ENCODE results near the gene ASCL5.
"Not testable (repeated sequence)": the region's sequence is repeated elsewhere in the genome, so short reads cannot be mapped to it uniquely, and the experiment has no call there.

ASCL5 gene, protein sequence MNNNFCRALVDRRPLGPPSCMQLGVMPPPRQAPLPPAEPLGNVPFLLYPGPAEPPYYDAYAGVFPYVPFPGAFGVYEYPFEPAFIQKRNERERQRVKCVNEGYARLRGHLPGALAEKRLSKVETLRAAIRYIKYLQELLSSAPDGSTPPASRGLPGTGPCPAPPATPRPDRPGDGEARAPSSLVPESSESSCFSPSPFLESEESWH

DNA sequence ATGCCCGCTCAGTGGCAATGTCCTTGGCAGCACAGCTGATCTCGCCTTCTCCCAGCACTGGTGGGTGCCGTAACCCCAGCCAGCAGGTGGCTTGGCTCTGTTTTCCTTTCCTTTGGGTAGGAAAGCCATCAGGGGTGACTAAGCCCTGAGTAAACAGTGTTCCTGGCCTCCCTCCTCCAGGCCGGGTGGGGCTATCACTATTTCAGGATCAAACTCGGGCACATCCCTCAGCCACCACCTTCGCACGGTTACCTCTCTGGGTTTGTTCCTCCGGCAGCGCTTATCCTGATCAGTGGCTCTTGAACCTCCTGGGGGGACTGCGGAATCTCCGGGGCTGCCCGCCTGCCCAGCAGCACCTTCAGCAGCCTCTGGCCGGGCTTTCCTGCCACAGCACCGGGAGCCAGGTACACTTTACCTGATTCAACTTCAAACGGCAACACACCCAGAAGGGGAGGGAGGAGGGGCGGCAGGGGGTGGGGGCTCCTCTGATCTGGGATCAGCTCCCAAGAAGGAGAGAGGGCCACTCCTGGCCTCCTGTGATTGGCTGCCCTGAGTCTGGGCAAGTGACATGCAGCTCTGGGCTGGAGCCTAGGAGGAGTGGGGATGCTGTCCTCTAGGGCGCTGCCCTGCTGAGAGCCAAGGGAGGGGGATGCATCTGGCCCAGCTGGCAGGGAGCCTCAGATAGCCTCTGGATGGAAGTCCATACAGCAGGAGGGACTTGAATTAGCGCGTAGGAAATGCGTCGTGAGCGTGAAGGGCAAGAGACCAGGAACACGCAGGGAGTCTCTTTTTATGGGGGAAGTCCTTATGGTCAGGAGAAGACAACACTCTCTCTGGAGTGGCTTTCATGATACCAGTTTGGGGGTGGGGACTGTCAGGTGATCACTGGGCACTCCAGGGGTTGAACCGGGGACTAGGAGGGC, at the start of gene ASCL5:
Gene ASCL5, minus strand, starts transcription at position 353 of the 923 bp plus-strand sequence. CDS start 11,812 bp downstream, outside the sequence.
- no peak for DNase-seq (ENCODE audit: low read depth, low spot score)

DNA sequence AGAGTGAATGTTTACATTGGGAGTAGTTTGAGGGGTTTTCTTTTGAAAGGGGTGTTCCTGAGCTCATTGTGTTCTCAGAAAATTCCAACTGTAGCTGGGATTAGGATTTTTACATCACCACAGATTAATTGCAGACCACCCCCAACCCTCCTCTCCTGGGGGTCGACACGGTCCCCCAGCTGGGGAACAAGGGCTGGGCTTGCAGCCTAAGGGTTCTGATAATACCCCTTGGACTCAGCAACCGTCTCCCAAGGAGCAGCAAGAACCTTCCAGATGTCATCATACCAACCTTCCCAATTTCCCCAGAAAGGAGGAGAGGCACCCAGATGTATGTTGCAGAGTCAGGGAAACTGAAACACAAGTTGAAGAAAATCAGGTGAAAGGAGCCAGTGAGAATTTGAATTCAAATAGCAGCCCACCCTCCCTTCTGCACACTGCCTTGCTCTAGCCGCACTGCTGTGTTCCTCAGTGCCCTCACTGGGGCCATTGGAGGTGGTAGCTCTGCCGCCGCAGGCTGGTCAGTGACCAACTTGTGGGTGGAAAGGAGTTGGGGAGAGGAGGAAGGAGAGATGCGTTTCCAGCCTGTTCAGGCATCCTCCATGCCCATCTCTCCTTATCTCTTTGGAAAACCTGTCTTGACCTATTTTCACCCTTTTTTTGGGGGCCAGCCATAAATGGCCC, 49.0 kb upstream of the ASCL5 start:
- DNase-seq (ENCODE audit: low read depth, low spot score), result no peak

DNA sequence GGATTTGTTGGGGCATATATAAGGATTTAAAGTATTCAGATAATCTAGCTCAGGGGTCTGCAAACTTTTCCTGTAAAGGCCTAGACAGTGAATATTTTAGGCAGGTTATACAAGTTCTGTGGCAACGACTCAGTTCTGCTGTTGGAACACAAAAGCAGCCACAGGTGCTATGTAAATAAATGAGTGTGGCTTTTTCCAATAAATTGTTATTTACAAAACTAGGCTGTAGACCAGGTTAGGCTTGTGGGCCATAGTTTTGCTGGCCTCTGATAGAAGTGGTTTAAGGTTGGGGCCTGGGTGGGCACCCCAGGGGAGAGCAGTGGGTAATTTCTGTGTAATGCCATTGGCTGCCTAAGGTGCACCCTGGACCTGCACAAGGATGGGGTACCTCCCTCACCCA, 46.8 kb upstream of the ASCL5 start:
- no peak for DNase-seq (ENCODE audit: low read depth, low spot score)

DNA sequence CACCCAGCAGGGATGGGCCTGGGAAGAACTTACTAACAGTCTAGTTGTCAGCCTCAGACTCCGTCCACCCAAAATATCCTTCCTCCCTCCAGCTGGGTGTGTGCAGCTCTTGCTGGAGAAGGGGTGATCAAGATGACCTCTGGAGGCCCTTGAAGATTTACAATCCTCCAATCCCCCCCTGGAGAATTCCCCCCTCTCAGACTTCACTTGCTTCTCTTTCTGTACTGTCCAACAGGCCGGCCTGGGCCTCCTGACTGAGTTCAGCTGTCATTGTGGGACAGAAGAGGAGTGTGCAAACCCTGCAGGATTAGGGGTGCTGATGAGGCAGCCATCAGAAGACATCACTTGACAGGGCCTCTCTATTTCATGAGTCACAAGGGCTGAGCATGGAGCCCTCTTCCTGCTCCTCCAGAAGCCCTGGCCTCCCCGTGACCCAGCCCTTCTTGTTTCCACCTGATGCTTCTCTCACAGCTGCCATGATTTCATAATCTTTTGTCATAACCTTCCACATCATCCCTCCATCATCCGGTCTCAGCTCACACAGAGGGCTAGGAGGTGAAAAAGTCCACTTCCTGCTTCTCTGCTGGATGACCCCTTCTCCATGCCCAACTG, 46.1 kb upstream of the ASCL5 start:
- DNase-seq (ENCODE audit: low read depth, low spot score), result no peak

DNA sequence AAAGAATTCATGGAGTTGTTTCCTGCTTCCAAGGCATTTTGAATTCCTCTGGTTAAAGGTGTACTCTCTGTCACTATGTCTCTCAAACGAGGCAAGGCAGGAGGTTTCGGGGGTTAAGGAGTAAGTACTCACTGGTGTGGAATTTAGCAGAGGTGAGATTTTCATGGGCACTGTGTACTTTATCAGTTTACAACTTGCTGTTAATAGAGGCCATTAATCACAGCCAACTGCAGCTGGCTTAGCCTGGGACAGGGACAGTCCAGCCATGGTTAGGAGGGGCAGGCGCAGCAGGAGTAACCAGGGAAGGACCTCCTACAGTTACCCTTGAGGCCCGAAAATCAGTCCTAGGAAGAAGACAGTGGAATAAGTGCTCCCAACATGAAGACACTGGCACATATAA, 45.3 kb upstream of the ASCL5 start:
- DNase-seq (ENCODE audit: low read depth, low spot score), result no peak

DNA sequence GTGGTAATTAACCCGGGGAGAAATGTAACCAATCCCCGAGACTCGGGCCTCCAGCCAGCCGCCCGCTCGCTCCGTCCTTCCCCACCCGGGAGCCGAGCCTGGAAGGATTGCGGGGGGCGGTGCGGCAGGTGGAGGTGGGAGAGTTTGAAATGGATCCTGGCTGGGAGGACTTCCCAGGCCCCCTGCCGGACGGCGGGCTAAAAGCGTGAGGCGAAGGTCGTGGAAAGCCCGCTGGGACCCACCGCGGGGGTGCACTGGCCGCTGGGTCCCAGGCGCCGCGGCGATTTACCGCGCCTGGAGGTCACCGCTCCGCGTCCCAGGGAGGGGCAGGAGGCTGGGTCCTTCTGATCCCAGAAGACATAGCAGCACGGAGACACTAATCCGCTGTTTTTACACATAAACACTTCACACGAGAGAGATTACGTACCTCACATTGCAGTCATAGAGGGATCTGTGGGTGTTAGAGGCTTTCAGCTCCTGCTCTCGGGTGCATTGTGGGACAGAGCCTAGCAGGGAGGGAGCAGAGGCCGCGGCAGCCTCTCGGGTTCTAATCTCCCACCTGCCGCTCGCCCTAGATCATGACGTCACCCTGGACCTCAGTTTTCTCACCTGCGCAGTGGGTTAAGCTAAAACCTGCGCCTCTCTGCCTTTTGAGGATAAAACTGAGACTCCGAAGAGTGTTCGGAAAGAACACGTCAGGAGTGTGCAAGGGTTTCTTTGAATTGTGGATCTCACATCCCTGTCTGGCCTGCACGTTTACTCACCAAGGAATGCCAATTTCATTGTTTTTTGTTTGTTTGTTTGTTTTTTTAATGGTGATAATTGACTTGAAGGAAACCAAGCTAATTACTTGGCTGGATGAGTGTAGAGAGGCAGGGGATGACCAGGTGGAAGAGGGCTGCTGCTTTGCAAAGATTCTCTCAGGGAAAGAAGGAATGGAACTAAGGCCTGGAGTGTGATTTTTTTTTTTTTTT, 44.4 kb upstream of the ASCL5 start:
- no peak for DNase-seq (ENCODE audit: low read depth, low spot score)

DNA sequence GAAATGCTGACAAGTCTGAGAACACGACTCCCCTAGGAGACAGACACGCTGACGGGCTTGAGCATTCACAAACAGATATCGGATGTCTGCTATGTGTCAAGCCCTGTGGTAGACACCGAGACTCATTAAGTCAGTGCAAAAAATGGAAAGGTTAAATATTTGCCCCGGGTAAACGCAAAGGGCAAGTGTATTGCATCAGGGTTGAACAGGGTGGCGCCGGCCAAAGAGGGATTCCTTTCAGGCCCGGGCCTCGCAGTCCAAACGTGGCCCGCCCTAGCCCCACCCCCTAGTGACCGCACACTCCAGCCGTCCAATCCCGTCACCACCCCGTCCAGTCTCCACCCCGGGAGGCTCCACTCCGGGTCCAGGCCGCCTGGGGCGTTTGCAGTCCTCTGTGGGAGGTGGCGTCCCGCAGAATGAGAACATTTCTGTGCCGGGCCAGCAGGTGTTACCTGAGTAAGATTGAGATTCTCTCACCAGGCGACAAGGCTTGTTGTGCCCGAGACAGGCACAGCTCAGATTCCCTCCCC, 43.6 kb upstream of the ASCL5 start:
- DNase-seq (ENCODE audit: low read depth, low spot score), result peak; percentile 50

DNA sequence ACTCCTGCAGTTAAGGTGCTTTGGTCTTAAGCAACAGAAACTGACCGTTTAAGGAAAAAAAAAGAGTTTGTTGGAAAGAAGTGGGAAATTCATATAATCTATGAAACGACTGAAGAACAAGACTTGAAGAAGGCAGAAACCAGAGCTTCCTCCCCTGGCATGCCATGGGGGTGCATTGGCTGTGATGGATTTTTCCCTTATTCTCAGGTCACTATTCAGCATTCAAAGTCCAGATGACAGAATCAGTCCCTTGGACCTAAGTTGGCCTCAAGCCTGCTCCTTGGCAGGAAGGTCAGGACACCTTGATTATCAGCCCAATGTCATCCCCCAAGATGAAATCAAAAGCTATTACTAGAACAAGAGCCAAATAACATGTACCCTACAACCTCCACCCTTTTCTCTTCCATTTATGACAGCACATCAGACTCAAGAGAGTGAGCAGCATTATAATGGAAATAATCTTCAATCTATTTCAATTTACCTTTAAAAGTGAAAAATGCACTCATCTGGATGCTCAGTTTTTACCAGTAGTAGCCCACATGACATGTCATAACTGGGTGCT, 43.1 kb upstream of the ASCL5 start:
- DNase-seq (ENCODE audit: low read depth, low spot score), result no peak

DNA sequence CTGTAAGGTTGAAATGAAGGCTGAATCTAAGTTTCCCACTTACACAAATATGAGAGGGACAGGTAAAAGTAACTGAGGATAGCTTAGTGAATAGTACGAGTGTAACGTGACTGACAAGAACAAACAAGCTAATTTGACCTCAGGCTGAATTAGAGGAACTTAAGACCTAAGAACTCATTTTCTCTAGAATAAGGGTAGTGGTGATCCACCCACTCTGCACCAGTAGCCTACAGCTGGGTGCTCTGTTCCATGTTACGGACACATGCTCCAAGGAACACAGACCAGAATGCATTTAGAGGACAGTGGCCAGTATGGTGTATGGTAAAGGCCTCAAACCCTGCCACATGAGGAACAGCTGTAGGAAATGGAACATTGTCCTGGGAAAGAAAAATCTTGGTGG, 42.2 kb upstream of the ASCL5 start:
- DNase-seq (ENCODE audit: low read depth, low spot score), result no peak

DNA sequence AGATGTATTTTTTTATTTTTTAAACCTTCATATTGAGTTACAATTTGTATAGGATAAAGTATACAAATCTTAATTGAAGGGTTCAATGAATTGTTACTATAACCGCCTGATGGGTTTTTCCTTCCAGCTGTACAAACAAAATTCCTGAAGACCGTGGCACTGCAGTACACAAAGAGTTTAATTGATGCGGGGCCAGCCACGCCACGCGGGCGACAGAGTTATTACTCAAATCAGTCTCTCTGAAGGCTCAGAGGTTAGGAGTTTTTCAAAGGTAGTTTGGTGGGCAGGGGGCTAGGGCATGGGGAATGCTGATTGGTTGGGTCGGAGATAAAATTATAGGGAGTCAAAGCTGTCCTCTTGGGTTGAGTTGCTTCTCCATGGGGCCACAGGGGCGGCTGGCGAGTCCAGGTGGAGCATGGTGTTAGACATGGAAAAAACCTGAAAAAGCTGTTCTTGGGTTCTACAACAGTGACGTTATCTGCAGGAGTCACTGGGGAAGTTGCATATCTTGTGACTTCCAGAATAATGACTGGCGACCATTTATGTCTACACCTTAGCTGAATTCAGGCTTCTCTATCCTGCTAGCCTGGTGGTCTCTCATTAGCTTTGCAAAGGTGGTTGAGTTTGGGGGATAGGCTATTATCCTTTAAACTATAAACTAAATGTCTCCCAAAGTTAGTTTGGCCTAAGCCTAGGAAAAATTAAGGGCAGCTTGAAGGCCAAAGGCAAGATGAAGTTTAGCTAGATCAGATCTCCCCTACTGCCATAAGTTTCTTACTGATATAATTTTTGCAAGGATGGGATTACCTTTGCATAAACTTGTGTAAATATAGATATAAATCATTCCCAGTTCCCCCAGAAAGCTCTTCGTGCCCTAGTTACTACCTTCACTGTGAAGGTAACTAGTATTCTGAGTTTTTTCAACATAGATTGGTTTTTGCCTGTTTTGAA, 40.3 kb upstream of the ASCL5 start:
- DNase-seq (ENCODE audit: low read depth, low spot score), result no peak

DNA sequence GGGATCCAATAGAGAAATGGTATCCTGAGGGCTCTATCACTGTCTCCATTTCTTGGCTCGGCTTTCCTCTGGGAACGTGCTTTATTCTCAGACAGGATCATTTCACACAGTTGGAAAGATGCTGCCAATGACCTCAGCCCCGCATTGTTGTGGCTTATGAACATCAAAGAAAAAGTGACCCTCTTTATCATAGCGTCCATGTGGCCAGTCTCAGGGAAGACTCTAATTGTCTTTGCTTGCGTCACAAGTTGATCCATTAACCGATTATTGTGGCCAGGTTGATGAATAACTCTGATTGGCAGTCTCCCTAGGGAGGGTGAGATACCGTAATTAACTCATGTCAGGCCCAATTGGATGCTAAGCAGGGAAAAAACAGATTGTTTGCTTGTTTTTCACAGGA, 37.7 kb upstream of the ASCL5 start:
- DNase-seq (ENCODE audit: low read depth, low spot score), result no peak

DNA sequence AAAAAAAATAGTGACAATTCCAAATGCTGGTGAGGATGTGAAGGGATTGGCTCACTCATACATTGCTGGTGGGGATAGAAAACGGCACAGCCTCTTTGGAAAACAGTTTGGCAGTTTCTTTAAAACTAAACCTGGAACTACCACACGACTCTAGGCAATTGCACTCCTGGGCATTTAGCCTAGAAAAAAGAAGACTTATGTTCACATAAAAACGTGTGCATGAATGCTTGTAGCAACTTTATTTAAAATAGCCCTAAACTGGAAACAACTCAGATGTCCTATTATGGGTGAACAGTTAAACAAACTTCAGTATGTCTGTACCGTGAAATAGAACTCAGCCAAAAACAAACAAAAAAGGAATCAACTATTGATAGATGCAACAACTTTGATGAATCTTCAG, 36.7 kb upstream of the ASCL5 start:
- DNase-seq (ENCODE audit: low read depth, low spot score), result no peak

DNA sequence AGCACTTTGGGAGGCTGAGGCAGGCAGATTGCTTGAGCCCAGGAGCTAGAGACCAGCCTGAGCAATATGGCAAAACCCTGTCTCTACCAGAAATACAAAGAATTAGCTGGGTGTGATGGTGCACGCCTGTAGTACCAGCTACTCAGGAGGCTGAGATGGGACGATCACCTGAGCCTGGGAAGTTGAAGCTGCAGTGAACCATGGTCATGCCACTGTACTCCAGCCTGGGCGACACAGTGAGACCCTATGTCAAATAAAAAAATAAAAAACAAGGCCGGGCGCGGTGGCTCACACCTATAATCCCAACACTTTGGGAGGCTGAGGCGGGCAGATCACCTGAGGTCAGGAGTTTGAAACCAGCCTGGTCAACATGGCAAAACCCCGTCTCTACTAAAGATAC, 36.1 kb upstream of the ASCL5 start:
- DNase-seq (ENCODE audit: low read depth, low spot score), result not testable (repeated sequence)

DNA sequence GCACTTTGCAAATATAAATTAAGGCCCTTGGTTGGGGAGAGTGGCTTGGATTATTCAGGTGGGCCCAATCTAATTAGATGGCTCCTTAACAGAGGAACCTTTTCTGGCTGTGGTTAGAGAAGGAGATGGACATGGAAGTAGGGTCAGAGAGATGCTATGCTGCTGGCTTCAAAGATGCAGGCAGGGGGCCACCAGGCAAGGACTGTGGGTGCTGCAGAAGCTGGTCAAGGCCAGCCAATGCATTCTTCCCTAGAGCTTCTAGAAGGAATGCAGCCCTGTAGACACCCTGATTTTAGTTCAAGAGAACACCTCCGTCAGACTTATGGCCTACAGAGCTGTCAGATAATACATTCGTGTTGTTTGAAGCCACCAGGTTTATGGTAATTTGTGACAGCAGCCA, 31.0 kb upstream of the ASCL5 start:
- DNase-seq (ENCODE audit: low read depth, low spot score), result no peak

DNA sequence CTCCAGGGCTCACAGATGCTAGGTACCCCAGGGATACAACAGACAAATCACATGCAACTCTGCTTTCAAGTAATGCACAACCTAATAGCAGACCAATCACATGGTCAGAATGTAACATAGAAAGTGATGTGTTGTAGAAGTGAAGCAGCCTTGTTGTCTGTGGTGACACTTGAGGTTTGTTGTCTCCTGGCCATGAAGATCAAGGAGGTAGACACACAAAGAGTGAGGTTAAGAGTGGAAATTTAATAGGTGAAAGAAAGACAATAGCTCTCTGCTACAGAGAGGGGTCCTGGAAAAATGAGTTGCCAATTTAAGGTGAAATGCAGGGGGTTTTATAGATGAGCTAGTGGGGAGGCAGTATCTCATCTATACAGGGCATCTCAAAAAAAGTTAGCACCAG, 29.8 kb upstream of the ASCL5 start:
- no peak for DNase-seq (ENCODE audit: low read depth, low spot score)

DNA sequence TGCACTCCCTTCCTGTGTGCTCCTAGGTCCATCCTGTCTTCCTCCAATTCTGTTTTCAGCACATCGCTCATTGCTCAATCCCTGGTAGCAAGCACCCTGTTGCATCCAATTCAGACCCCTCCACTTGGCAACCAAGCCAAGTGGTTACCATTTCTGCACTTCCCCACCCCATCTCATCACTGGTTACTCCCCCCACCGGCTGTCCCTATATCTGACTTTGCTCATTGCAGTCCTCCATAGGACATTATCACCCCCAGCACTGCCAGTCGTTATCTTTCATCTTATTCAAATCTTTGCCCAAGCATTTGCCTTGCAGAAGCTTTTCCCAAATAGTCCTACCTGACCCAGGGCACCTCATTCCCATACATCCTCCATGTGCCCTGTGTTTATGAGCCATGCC, 29.4 kb upstream of the ASCL5 start:
- no peak for DNase-seq (ENCODE audit: low read depth, low spot score)

DNA sequence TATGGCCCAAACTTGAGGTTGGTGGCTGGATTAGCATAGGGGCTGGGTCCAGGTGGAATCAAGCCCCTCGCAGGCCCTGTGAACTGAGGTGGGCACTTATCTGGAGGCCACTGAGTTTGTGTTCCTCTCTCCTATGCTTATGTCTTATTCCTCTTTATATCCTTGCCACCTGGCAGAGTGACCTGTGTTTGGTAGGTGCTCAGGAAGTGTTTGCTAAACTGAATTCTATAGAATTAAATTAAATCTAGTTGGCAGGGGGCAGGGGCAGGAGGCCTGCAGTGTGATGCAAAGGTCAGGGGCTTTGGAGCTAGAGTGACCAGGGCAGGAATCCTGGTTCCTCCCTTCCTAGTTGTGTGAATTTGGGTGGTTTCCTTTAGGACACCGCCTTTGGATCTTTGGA, 28.4 kb upstream of the ASCL5 start:
- no peak for DNase-seq (ENCODE audit: low read depth, low spot score)

DNA sequence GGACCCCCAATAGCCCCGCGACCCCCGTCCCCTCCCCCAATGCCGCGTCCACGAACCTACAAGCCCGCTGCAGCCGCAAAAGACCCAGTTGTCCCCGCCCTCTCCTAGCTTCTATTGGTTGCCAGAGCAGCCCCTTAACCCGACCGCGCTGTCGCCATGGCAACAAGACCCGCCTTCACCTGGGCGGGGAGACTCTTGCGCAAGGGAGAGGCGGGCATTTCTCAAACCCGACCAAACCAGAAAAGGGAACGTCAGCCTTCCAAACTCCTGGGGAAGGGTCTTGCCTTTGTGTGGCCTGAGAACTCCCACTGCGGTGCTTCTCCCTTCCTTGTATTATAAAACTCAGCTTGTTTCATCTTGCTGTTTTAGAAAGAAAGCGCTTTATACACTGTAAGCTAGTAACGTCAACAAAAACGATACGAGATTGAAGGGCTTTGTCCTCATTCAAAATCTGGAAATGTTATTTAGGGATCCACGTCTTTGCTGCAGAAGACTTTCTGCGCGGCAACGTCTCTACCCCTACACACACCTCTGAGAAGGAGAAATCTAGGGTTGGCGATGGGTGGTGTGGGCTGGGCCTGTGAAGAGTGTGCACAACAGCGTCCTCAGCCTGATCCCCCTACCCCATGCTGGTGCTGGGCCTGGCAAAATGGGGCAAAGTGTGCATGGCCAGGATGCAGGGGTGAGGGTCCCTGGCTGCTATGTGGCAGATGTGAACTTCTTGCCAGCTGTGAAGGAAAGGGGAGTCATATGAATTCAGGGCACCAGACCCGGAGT, 27.6 kb upstream of the ASCL5 start, which contains the start of gene TMEM9:
Gene TMEM9, minus strand, starts transcription at position 86 of the 777 bp plus-strand sequence. CDS start 551 bp downstream, outside the sequence.
- DNase-seq (ENCODE audit: low read depth, low spot score), result peak; percentile 94
